IPS-18c (cell line): ENCODE data around the gene TMEM63B.
"Not testable (repeated sequence)": the region's sequence is repeated elsewhere in the genome, so short reads cannot be mapped to it uniquely, and the experiment has no call there.

Experiments
- H3K4me3 ChIP-seq: 2 replicates; pipeline ENCODE4 v1.7.0; 2013; ENCODE audit warnings: low read depth, mild to moderate bottlenecking, low read length, moderate library complexity; ENCODE audit not compliant: insufficient read depth
- H3K9me3 ChIP-seq: one replicate; pipeline ENCODE4 v1.6.1; 2013; ENCODE audit warnings: mild to moderate bottlenecking, low read length, moderate library complexity; ENCODE audit not compliant: control insufficient read depth, insufficient read depth

Gene TMEM63B

DNA sequence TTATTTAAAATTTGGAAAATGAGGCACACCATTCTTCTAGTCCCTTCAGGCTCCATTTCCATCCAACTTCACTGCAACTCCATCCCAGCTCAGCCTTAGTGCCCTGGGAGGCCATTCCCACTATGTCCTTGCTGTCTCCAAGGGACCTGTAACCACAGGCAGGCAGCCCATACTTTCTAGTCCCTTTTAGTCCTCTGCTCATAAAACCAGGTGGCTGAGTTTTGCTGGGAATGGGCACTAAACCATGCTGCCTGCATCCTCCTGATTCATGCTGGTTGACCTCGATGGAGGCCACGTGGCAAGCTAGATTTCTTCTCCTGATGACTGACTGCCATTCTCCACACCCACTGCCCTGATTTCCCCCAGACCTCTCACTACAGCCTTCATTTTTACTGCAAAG is 61.9 kb downstream of the TMEM63B start:
- no peaks in the 10 kb centered on the region for H3K9me3 ChIP-seq
- H3K4me3 ChIP-seq: no peak overlapping the region

GRCh38 chr6:44190715-44191114 is 63.4 kb downstream of the TMEM63B start:
- Histone ChIP-seq H3K9me3 (no peaks in the 10 kb centered on the region), H3K4me3 (no peak overlapping the region)

DNA sequence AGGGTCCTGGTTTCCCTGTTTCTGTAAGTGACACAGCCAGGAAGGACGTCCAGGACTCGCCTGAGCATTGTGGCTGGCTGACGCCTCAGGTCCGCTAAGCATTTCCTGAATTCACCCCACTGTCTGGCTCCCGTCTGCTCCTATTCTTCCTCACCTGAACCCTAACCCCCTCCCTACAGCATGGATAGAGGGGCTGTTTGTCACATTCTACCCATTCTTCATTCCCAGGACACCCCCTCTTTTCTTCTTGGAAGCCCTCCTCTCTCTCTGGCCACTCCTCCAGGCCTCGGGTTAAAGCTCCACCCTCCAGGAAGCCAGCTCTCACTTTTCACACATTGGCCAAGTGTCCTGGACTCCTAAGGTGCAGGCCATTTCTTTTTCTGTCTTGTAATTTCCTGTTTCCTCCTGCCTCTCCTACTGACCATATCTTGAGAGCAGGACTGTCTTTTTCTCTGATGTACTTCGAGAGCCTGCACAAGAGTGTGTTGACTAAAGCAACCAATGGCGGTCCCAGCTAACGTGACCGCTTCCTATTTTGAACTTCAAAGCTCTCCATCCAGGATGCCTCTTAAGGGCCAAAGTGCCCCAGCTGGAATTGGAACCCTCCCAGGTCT is 65.2 kb downstream of the TMEM63B start:
- Histone ChIP-seq H3K4me3 (peak overlapping the region; percentile 36; the same call in 1 of the 2 replicates), H3K9me3 (no peaks in the 10 kb centered on the region)

- no peak overlapping the region for H3K4me3 ChIP-seq
Observed at GRCh38 chr6:44193307-44193910, 66.1 kb downstream of the TMEM63B start.

GRCh38 chr6:44194326-44194725 is 67.0 kb downstream of the TMEM63B start:
- no peaks in the 10 kb centered on the region for H3K9me3 ChIP-seq
- H3K4me3 ChIP-seq: no peak overlapping the region

More at GRCh38 chr6:44193307-44193910, 66.1 kb downstream of the TMEM63B start:
- H3K9me3 ChIP-seq: no peaks in the 10 kb centered on the region

GRCh38 chr6:44196351-44196750 is 69.0 kb downstream of the TMEM63B start:
- not testable (repeated sequence) for H3K9me3 ChIP-seq, H3K4me3 ChIP-seq

- no peak overlapping the region for H3K4me3 ChIP-seq
- H3K9me3 ChIP-seq: no peaks in the 10 kb centered on the region
Observed at GRCh38 chr6:44198684-44199083, 71.3 kb downstream of the TMEM63B start.

GRCh38 chr6:44199883-44200282 is 72.5 kb downstream of the TMEM63B start:
- no peaks in the 10 kb centered on the region for H3K9me3 ChIP-seq
- no peak overlapping the region for H3K4me3 ChIP-seq

GRCh38 chr6:44201200-44201599 is 73.8 kb downstream of the TMEM63B start:
- Histone ChIP-seq H3K9me3 (no peaks in the 10 kb centered on the region), H3K4me3 (no peak overlapping the region)

GRCh38 chr6:44201638-44202303 is 74.4 kb downstream of the TMEM63B start:
- no peaks in the 10 kb centered on the region for H3K9me3 ChIP-seq
- no peak overlapping the region for H3K4me3 ChIP-seq

DNA sequence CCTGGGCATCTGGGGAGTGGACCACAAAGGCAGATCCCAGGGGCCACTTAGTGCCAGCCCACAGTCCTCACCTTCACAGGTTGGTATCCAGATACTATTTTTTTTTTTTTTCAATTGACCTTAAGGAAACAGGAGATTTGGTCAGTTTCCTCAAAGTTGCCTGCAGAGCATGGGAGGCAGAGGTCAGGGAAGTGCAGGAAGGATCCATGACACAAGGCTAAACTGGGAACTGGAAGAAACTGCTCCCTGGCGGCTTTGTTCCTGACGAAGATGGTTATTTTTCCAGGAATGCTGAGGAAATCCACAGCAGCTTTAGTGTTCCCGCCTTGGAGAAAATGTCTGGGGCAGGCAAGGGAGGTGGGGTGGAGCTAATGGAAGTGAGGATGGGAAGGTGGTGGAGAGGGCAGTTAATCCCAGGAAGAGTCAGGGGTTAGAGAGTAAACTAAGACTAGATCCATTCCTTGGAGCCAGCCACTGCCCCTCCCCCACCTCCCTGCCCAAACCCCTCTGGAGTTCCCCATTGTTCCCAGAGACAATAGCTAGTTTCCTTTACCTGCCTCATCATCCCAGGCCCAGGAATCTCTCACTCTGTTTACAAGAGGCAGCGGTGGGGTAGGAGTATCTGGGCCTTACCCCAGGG is 75.1 kb downstream of the TMEM63B start:
- H3K4me3 ChIP-seq: no peak overlapping the region
- H3K9me3 ChIP-seq: no peaks in the 10 kb centered on the region

DNA sequence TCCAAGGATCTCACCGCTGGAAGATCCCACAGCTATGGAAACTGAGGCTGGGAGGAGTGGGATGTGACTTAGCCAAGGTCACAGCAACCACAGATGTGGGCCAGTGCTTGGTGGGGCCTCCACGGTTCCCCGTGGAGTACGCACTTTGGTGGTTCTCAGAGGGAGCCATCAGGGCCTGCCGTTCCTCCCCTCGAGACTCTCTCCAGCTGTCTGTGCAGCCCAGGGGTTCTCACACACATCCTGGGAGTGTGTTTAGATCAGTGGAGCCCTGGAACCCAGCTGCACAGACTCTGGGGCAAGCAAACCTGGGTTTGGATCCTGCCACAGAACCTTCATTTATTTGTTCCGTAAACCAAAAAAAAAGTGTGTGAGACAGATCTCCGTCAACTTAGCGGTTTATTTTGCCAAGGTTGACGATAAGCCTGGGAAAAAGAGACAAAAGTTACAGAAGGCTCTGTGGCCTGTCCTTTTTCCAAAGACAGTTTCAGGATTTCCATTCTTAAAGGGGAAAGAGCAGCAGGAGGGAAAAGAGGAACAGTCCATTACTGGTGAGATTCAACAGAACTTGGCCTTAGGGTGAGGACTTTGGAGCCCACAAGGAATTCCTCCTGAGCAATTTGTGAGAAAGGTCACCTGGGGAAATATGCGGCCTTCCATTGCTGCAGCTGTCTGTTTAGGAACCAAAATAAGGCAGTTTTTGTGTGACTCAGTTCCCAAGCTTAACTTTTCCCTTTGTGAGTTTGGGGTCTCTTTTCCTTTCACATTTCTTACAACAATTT is 75.8 kb downstream of the TMEM63B start:
- Histone ChIP-seq H3K9me3 (no peaks in the 10 kb centered on the region), H3K4me3 (peak overlapping the region; percentile 15; the same call in 1 of the 2 replicates)

- no peak overlapping the region for H3K4me3 ChIP-seq
- no peaks in the 10 kb centered on the region for H3K9me3 ChIP-seq
Observed at GRCh38 chr6:44203955-44204354, 76.6 kb downstream of the TMEM63B start.
